Measurements from ENCODE around the gene PTGDS. TPM values are rescaled to one million over a fixed set of nuclear protein-coding genes. Genes with fewer than 3 reads are reported as not detected.

PTGDS gene
- polyA plus RNA-seq, 1 donor from 2014 or later, result 2.0 TPM

DNA sequence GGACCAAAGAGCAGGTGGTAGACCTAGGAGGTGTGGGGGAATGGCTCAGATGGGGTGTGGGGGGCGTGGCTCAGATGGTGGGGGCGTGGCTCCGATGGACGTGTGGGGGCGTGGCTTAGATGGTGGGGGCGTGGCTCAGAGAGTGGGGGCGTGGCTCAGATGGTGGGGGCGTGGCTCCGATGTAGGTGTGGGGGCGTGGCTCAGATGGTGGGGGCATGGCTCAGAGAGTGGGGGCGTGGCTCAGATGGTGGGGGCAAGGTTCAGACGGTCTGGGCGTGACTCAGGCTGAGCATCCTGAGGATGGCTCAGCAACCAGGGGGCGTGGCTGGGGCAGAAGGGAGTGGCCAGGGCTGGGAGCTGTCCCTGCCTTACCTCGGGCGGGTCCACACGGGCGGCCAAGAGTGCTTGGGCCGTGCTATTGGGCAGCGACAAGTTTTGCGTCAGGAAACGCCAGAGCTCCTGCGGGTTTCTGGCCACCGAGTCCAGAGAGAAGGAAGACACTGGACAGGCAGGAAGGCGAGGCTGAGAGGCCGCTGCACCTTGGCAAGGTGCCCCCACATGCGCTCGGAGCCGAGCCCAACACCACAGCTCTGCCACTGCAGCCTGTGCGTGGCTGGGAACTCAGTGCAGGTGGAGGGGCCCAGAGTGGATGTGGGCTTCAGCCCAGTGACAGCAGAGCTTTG is 44.8 kb downstream of the PTGDS start:
- H3K9ac ChIP-seq (ENCODE audit: low read length), result no peak overlapping the region
- H3K27me3 ChIP-seq (ENCODE audit: insufficient read depth, low read depth, low read length), result no peaks in the 10 kb centered on the region
- peaks cover 1% of the 10 kb centered on the region for H3K79me2 ChIP-seq (replicated peaks; ENCODE audit: insufficient read depth, low read length)
- no peak overlapping the region for H3K4me2 ChIP-seq (ENCODE audit: low read length)
- H3K27ac ChIP-seq (ENCODE audit: low read length), result no peak overlapping the region
- TF ChIP-seq, protein P1, sequence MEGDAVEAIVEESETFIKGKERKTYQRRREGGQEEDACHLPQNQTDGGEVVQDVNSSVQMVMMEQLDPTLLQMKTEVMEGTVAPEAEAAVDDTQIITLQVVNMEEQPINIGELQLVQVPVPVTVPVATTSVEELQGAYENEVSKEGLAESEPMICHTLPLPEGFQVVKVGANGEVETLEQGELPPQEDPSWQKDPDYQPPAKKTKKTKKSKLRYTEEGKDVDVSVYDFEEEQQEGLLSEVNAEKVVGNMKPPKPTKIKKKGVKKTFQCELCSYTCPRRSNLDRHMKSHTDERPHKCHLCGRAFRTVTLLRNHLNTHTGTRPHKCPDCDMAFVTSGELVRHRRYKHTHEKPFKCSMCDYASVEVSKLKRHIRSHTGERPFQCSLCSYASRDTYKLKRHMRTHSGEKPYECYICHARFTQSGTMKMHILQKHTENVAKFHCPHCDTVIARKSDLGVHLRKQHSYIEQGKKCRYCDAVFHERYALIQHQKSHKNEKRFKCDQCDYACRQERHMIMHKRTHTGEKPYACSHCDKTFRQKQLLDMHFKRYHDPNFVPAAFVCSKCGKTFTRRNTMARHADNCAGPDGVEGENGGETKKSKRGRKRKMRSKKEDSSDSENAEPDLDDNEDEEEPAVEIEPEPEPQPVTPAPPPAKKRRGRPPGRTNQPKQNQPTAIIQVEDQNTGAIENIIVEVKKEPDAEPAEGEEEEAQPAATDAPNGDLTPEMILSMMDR (IDR thresholded peaks at IDR 0.05; ENCODE audit: poor library complexity, severe bottlenecking), result no peak
- TF ChIP-seq RAD21 (conservative IDR thresholded peaks at IDR 0.05) (no peak), EZH2 (IDR thresholded peaks at IDR 0.05; ENCODE audit: borderline replicate concordance, insufficient read depth, low read length, poor library complexity, severe bottlenecking) (no peak), SMC3 (conservative IDR thresholded peaks at IDR 0.05; ENCODE audit: poor library complexity) (no peak), TAF1 (IDR thresholded peaks at IDR 0.05; ENCODE audit: low read depth) (no peak), POLR2AphosphoS5 (IDR thresholded peaks at IDR 0.05) (no peak)
- TF ChIP-seq, protein P2, sequence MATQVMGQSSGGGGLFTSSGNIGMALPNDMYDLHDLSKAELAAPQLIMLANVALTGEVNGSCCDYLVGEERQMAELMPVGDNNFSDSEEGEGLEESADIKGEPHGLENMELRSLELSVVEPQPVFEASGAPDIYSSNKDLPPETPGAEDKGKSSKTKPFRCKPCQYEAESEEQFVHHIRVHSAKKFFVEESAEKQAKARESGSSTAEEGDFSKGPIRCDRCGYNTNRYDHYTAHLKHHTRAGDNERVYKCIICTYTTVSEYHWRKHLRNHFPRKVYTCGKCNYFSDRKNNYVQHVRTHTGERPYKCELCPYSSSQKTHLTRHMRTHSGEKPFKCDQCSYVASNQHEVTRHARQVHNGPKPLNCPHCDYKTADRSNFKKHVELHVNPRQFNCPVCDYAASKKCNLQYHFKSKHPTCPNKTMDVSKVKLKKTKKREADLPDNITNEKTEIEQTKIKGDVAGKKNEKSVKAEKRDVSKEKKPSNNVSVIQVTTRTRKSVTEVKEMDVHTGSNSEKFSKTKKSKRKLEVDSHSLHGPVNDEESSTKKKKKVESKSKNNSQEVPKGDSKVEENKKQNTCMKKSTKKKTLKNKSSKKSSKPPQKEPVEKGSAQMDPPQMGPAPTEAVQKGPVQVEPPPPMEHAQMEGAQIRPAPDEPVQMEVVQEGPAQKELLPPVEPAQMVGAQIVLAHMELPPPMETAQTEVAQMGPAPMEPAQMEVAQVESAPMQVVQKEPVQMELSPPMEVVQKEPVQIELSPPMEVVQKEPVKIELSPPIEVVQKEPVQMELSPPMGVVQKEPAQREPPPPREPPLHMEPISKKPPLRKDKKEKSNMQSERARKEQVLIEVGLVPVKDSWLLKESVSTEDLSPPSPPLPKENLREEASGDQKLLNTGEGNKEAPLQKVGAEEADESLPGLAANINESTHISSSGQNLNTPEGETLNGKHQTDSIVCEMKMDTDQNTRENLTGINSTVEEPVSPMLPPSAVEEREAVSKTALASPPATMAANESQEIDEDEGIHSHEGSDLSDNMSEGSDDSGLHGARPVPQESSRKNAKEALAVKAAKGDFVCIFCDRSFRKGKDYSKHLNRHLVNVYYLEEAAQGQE (IDR thresholded peaks at IDR 0.05; ENCODE audit: borderline replicate concordance), result no peak
- H3K4me3 ChIP-seq (ENCODE audit: low read length), result no peak overlapping the region
- no peaks in the 10 kb centered on the region for H4K20me1 ChIP-seq (ENCODE audit: insufficient read depth)
- H2AFZ ChIP-seq (ENCODE audit: low read depth, low read length), result no peak overlapping the region
- H3K36me3 ChIP-seq (ENCODE audit: insufficient read depth, low read length), result no peaks in the 10 kb centered on the region
- H3F3A ChIP-seq (ENCODE audit: insufficient read depth, low read length, poor library complexity, severe bottlenecking), result no peaks in the 10 kb centered on the region
- no peaks in the 10 kb centered on the region for H3K9me3 ChIP-seq (ENCODE audit: low read length)
- H3K9me2 ChIP-seq (ENCODE audit: insufficient read depth, low read length), result no peaks in the 10 kb centered on the region

DNA sequence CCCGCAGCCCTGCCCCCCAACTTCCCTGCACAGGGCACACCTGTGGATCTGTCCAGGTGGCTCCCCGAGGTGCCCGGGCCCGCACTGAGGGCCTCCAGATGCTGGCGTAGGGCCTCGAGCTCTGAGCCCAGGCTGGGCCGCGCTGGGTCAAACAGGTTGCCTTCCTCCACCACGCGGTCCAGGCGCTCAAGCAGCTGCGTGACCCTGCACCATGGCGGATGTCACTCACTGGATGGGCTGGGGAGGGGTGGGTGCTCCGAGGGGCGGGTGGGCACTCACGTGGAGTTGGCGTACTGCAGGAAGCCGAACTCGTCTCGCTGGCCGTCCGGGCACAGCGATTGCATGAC is 45.3 kb downstream of the PTGDS start:
- Histone ChIP-seq H3K27ac (ENCODE audit: low read length) (no peak overlapping the region), H3K27me3 (ENCODE audit: insufficient read depth, low read depth, low read length) (no peaks in the 10 kb centered on the region), H2AFZ (ENCODE audit: low read depth, low read length) (no peak overlapping the region), H3K9me2 (ENCODE audit: insufficient read depth, low read length) (no peaks in the 10 kb centered on the region), H4K20me1 (ENCODE audit: insufficient read depth) (no peaks in the 10 kb centered on the region), H3K36me3 (ENCODE audit: insufficient read depth, low read length) (no peaks in the 10 kb centered on the region), H3F3A (ENCODE audit: insufficient read depth, low read length, poor library complexity, severe bottlenecking) (no peaks in the 10 kb centered on the region), H3K4me2 (ENCODE audit: low read length) (no peak overlapping the region), H3K79me2 (replicated peaks; ENCODE audit: insufficient read depth, low read length) (peaks cover 5% of the 10 kb centered on the region), H3K9me3 (ENCODE audit: low read length) (no peaks in the 10 kb centered on the region), H3K4me3 (ENCODE audit: low read length) (no peak overlapping the region), H3K9ac (ENCODE audit: low read length) (no peak overlapping the region)
- TF ChIP-seq EZH2 (IDR thresholded peaks at IDR 0.05; ENCODE audit: borderline replicate concordance, insufficient read depth, low read length, poor library complexity, severe bottlenecking) (no peak), TAF1 (IDR thresholded peaks at IDR 0.05; ENCODE audit: low read depth) (no peak), SMC3 (conservative IDR thresholded peaks at IDR 0.05; ENCODE audit: poor library complexity) (no peak), POLR2AphosphoS5 (IDR thresholded peaks at IDR 0.05) (no peak), MXI1 (conservative IDR thresholded peaks at IDR 0.05; ENCODE audit: poor library complexity, severe bottlenecking) (no peak), RAD21 (conservative IDR thresholded peaks at IDR 0.05) (no peak), EP300 (conservative IDR thresholded peaks at IDR 0.05; ENCODE audit: poor library complexity, severe bottlenecking) (no peak)
- TF ChIP-seq, protein P2 (IDR thresholded peaks at IDR 0.05; ENCODE audit: borderline replicate concordance), result no peak
- TF ChIP-seq, protein P1 (IDR thresholded peaks at IDR 0.05; ENCODE audit: poor library complexity, severe bottlenecking), result no peak

All from neural cell (in vitro differentiated cells).